PC-3 (cell line): ENCODE results near the gene VTI1A. TPM values are rescaled to one million over a fixed set of nuclear protein-coding genes. Genes with fewer than 3 reads are reported as not detected.
A peak's percentile ranks its signal among the peaks of the same experiment; 100 is the strongest.

ENCODE experiments used
- ATAC-seq: fragments of 200-7000 bp; cut with Tn5 transposase; 2 replicates; pipeline ENCODE4 v1.9.1; 2020; ENCODE audit warnings: mild to moderate bottlenecking, moderate library complexity
- BruUV-seq: library from RNA; stranded (reverse); fragments of 400-500 nt; replicated peaks from 2 replicates; lab custom pipeline; 2021; lab: Mats Ljungman, UMichigan
- CTCF ChIA-PET: fragments of 300-600 bp; sonication (Branson Sonifier 250); formaldehyde crosslinking; loops from one replicate; lab custom pipeline; 2022; ENCODE audit warnings: antibody characterized with exemption; lab: Charles Lee
- POLR2A ChIA-PET: fragments of 300-600 bp; sonication (Branson Sonifier 250); formaldehyde crosslinking; loops from one replicate; lab custom pipeline; 2022; ENCODE audit warnings: antibody characterized with exemption; ENCODE audit not compliant: unreplicated experiment; lab: Charles Lee
- DNase-seq: peaks from one replicate; pipeline ENCODE4 v3.0.0-alpha.2; 2015
- H2AFZ ChIP-seq: fragments of 300-600 bp; sonication (generic); 2 replicates; pipeline ENCODE4 v1.6.0; 2016; ENCODE audit warnings: antibody characterized with exemption, low read length
- H3F3A ChIP-seq: fragments of 300-600 bp; sonication (generic); one replicate; pipeline ENCODE4 v1.6.0; 2017; ENCODE audit warnings: antibody characterized with exemption, low read length, control low read depth, mild to moderate bottlenecking; ENCODE audit not compliant: unreplicated experiment
- H3K27ac ChIP-seq: fragments of 300-600 bp; sonication (generic); 2 replicates; pipeline ENCODE4 v1.5.1; 2016; ENCODE audit warnings: mild to moderate bottlenecking, low read length
- H3K27me3 ChIP-seq: fragments of 300-600 bp; sonication (generic); 2 replicates; pipeline ENCODE4 v1.6.1; 2016; ENCODE audit warnings: low read length, mixed read lengths
- H3K36me3 ChIP-seq: fragments of 300-600 bp; sonication (generic); 2 replicates; pipeline ENCODE4 v1.6.1; 2016; ENCODE audit warnings: low read depth, mixed run types, low read length, mixed read lengths
- H3K4me1 ChIP-seq: fragments of 300-600 bp; sonication (generic); 2 replicates; pipeline ENCODE4 v1.5.1; 2016; ENCODE audit warnings: low read length; ENCODE audit not compliant: insufficient read depth
- H3K4me2 ChIP-seq: fragments of 300-600 bp; sonication (generic); 2 replicates; pipeline ENCODE4 v1.6.0; 2016; ENCODE audit warnings: low read length
- H3K4me3 ChIP-seq: fragments of 300-600 bp; sonication (generic); 2 replicates; pipeline ENCODE4 v1.5.1; 2016; ENCODE audit warnings: mild to moderate bottlenecking, low read length, mixed read lengths
- H3K79me2 ChIP-seq: fragments of 300-600 bp; sonication (generic); 2 replicates; pipeline ENCODE4 v1.6.1; 2017; ENCODE audit warnings: low read length, mixed read lengths
- H3K9ac ChIP-seq: fragments of 300-600 bp; sonication (generic); 2 replicates; pipeline ENCODE4 v1.6.0; 2016; ENCODE audit warnings: mild to moderate bottlenecking, low read length
- H3K9me2 ChIP-seq: fragments of 300-600 bp; sonication (generic); replicated peaks from 2 replicates; pipeline ENCODE4 v1.6.1; 2016; ENCODE audit warnings: mixed run types, low read length, mixed read lengths
- H3K9me3 ChIP-seq: fragments of 300-600 bp; sonication (generic); 2 replicates; pipeline ENCODE4 v1.6.1; 2016; ENCODE audit warnings: low read length, mixed read lengths
- H4K20me1 ChIP-seq: fragments of 300-600 bp; sonication (generic); 2 replicates; pipeline ENCODE4 v1.6.1; 2016; ENCODE audit warnings: low read length, mixed read lengths
- CTCF ChIP-seq: fragments of 300-600 bp; sonication (generic); conservative IDR thresholded peaks from 2 replicates; pipeline ENCODE4 v1.5.1; 2017; ENCODE audit warnings: antibody characterized with exemption, low read depth, mild to moderate bottlenecking, low read length
- EZH2 ChIP-seq: fragments of 300-600 bp; sonication (generic); IDR thresholded peaks from one replicate; pipeline ENCODE4 v1.6.1; 2017; ENCODE audit warnings: antibody characterized with exemption, mild to moderate bottlenecking, low read length; ENCODE audit not compliant: unreplicated experiment
- EZH2phosphoT487 ChIP-seq: fragments of 300-600 bp; sonication (generic); IDR thresholded peaks from 2 replicates; pipeline ENCODE4 v1.6.1; 2018; ENCODE audit warnings: mild to moderate bottlenecking, antibody characterized with exemption, low read length, borderline replicate concordance
- intact Hi-C: fragments of 100-400 bp; cut with micrococcal nuclease; formaldehyde crosslinking; loops from 2 replicates; pipeline ENCODE4 v1.9.0; 2023
- total RNA-seq: library from RNA; depleted of rRNA; stranded (reverse); fragments of >200 nt; gene quantifications from 2 replicates; pipeline ENCODE4 v1.2.3, GENCODE V29; 2014

Gene VTI1A
- total RNA-seq, 1 experiment from 2014 or later = 18.1 TPM

DNA sequence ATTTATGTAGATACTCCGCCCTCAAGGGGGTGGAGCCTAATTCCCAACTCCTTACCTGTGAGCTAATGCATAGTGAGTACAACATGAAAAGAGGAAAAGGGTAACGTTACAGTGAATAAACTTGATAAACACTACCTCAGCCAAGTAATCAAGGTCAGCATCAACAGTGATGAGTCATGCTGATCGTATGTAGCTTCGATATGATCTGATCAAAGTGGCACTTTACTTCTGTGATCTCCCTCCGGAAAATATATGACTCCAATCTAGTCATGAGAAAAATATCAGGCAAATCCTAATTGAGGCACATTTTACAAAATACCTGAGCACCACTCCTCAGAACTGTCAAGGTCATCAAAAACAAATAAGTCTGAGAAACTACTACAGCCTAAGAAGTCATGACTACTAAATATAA lies 70.4 kb downstream of the VTI1A start:
- BruUV-seq = no TSS peak
- H3K79me2 ChIP-seq = no peaks in the 10 kb centered on the region
- ChIA-PET POLR2A (no interaction called here), CTCF (no interaction called here)
- no peaks in the 10 kb centered on the region for H3K36me3 ChIP-seq
- no peak overlapping the region for H3K27ac ChIP-seq
- H3K4me3 ChIP-seq = no peak overlapping the region
- H3K4me1 ChIP-seq = peaks cover 18% of the 10 kb centered on the region
- H3K9me3 ChIP-seq = no peaks in the 10 kb centered on the region
- H3K9me2 ChIP-seq = no peaks in the 10 kb centered on the region
- no peak overlapping the region for H2AFZ ChIP-seq
- TF ChIP-seq EZH2 (no peak), EZH2phosphoT487 (no peak), CTCF (no peak)
- DNase-seq (peak; percentile 62), ATAC-seq (peak; percentile 48; the same call in 1 of the 2 replicates)
- no peaks in the 10 kb centered on the region for H3F3A ChIP-seq
- no peak overlapping the region for H3K9ac ChIP-seq
- intact Hi-C loops = no loop called here
- H4K20me1 ChIP-seq = no peaks in the 10 kb centered on the region
- peak overlapping the region; percentile 33; the same call in 1 of the 2 replicates for H3K4me2 ChIP-seq
- no peaks in the 10 kb centered on the region for H3K27me3 ChIP-seq

DNA sequence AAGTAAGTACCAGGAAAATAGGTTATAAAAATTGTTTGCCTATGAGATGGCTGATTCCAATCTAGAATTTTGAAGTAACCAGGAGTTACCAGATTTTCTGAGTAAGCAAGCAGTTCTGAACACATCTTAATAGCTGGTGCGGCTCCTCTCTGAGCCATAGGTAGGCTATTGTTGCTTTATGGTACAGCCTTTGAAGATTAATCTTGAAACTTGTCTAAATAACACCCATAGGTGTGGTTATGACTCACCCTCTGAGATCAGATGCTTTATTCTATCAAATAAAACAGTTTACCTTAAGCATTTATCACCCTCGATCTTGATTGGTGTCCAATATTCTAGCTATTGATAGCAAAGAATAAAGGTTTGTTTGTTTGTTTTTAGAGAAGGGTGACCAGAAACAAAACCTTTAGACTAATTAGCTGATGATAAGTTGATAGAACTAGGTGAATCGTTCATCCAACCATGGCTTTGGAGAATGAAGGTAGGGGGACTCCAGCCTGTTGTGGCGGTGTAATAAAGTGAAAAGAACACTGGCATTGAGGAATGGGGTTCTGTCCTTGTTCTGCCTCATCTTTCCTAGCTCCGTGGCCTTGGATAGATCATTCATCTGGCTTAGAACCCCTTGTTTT lies 72.2 kb downstream of the VTI1A start:
- H3K79me2 ChIP-seq = no peaks in the 10 kb centered on the region
- no peak overlapping the region for H3K27ac ChIP-seq
- H4K20me1 ChIP-seq = no peaks in the 10 kb centered on the region
- ATAC-seq (peak; percentile 79), DNase-seq (peak; percentile 44)
- H3K9ac ChIP-seq = no peak overlapping the region
- ChIA-PET CTCF (no interaction called here), POLR2A (no interaction called here)
- H2AFZ ChIP-seq = no peak overlapping the region
- H3K4me2 ChIP-seq = no peak overlapping the region
- no peaks in the 10 kb centered on the region for H3K9me3 ChIP-seq
- peaks cover 18% of the 10 kb centered on the region for H3K4me1 ChIP-seq
- intact Hi-C loops = no loop called here
- H3K9me2 ChIP-seq = no peaks in the 10 kb centered on the region
- no peak overlapping the region for H3K4me3 ChIP-seq
- H3F3A ChIP-seq = no peaks in the 10 kb centered on the region
- TF ChIP-seq CTCF (no peak), EZH2phosphoT487 (no peak), EZH2 (no peak)
- no peaks in the 10 kb centered on the region for H3K27me3 ChIP-seq
- H3K36me3 ChIP-seq = no peaks in the 10 kb centered on the region
- BruUV-seq = no TSS peak

- Histone ChIP-seq H3K4me3 (no peak overlapping the region), H2AFZ (no peak overlapping the region), H3K27ac (no peak overlapping the region), H3K9me2 (no peaks in the 10 kb centered on the region), H3K36me3 (no peaks in the 10 kb centered on the region), H3K4me2 (no peak overlapping the region), H3K27me3 (no peaks in the 10 kb centered on the region), H3K9me3 (no peaks in the 10 kb centered on the region), H3F3A (no peaks in the 10 kb centered on the region), H3K79me2 (no peaks in the 10 kb centered on the region), H3K4me1 (peaks cover 31% of the 10 kb centered on the region), H3K9ac (no peak overlapping the region), H4K20me1 (no peaks in the 10 kb centered on the region)
- ATAC-seq (no peak), DNase-seq (no peak)
- BruUV-seq = no TSS peak
- ChIA-PET POLR2A (no interaction called here), CTCF (no interaction called here)
- intact Hi-C loops = no loop called here
- TF ChIP-seq CTCF (no peak), EZH2 (no peak), EZH2phosphoT487 (no peak)
Observed at GRCh38 chr10:112520914-112521313, 73.9 kb downstream of the VTI1A start.
